Liver (tissue), 3 donors: Measurements from ENCODE around the gene NARF.

ENCODE experiments used
- FOXA1 ChIP-seq: IDR thresholded peaks from 2 replicates; pipeline ENCODE4 v1.6.1; 2016; ENCODE audit warnings: antibody characterized with exemption
- GABPA ChIP-seq, 2 donors: IDR thresholded peaks in 1 of 2; conservative IDR thresholded peaks in 1 of 2; 2 replicates each; pipeline ENCODE4 v1.6.1; 2016; ENCODE audit warnings: antibody characterized with exemption in 2 of 2, mild to moderate bottlenecking in 1 of 2, moderate library complexity in 1 of 2
- SP1 ChIP-seq: IDR thresholded peaks from 2 replicates; pipeline ENCODE4 v1.6.1; 2018; ENCODE audit warnings: antibody characterized with exemption, mild to moderate bottlenecking
- YY1 ChIP-seq: IDR thresholded peaks from 2 replicates; pipeline ENCODE4 v1.6.1; 2016; ENCODE audit warnings: antibody characterized with exemption, mild to moderate bottlenecking
- TF ChIP-seq, protein P1 (sequence below): IDR thresholded peaks from 2 replicates; pipeline ENCODE4 v1.6.1; 2016; ENCODE audit warnings: antibody characterized with exemption
- TF ChIP-seq, protein P2 (sequence below): fragments of 150-350 bp; IDR thresholded peaks from 2 replicates; pipeline ENCODE4 v1.5.1; 2017; ENCODE audit warnings: improper control_type of control experiment, low read depth, low read length; ENCODE audit not compliant: missing input control
- TF ChIP-seq, protein P3 (sequence below): IDR thresholded peaks from 2 replicates; pipeline ENCODE4 v1.6.1; 2016; ENCODE audit warnings: antibody characterized with exemption, mild to moderate bottlenecking
- donor health status: healthy.
- donor health status: healthy.

DNA sequence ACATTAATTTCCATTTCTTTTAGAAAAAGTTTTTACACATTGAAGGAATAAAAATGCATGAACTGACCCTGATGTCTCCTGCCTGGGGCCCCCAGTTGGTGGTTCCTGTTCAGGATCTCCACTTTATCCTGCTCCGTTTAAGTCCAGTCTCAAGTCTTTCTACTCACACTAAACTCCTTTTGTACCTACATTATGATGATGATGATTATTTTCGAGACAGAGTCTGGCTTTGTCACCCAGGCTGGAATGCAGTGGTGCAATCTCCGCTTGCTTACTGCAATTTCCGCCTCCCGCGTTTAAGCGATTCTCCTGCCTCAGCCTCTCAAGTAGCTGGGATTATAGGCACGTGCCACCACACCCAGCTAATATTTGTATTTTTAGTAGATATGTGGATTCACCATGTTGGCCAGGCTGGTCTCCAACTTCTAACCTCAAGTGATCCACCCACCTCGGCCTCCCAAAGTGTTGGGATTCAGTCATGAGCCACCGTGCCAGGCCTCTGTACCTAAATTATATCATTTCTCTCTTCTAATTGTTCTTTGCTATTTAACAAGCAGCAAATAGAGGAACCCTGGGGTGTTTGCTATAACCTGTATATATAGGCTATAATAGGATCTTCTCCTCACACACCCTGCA, 58.8 kb downstream of the NARF start:
- TF ChIP-seq, protein P1, sequence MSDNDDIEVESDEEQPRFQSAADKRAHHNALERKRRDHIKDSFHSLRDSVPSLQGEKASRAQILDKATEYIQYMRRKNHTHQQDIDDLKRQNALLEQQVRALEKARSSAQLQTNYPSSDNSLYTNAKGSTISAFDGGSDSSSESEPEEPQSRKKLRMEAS = no peak
- TF ChIP-seq GABPA (IDR thresholded peaks at IDR 0.05 in 1 of 2, conservative IDR thresholded peaks at IDR 0.05 in 1 of 2) (no peak), YY1 (no peak), SP1 (no peak), FOXA1 (no peak)
- TF ChIP-seq, protein P2, sequence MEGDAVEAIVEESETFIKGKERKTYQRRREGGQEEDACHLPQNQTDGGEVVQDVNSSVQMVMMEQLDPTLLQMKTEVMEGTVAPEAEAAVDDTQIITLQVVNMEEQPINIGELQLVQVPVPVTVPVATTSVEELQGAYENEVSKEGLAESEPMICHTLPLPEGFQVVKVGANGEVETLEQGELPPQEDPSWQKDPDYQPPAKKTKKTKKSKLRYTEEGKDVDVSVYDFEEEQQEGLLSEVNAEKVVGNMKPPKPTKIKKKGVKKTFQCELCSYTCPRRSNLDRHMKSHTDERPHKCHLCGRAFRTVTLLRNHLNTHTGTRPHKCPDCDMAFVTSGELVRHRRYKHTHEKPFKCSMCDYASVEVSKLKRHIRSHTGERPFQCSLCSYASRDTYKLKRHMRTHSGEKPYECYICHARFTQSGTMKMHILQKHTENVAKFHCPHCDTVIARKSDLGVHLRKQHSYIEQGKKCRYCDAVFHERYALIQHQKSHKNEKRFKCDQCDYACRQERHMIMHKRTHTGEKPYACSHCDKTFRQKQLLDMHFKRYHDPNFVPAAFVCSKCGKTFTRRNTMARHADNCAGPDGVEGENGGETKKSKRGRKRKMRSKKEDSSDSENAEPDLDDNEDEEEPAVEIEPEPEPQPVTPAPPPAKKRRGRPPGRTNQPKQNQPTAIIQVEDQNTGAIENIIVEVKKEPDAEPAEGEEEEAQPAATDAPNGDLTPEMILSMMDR = no peak
- TF ChIP-seq, protein P3, sequence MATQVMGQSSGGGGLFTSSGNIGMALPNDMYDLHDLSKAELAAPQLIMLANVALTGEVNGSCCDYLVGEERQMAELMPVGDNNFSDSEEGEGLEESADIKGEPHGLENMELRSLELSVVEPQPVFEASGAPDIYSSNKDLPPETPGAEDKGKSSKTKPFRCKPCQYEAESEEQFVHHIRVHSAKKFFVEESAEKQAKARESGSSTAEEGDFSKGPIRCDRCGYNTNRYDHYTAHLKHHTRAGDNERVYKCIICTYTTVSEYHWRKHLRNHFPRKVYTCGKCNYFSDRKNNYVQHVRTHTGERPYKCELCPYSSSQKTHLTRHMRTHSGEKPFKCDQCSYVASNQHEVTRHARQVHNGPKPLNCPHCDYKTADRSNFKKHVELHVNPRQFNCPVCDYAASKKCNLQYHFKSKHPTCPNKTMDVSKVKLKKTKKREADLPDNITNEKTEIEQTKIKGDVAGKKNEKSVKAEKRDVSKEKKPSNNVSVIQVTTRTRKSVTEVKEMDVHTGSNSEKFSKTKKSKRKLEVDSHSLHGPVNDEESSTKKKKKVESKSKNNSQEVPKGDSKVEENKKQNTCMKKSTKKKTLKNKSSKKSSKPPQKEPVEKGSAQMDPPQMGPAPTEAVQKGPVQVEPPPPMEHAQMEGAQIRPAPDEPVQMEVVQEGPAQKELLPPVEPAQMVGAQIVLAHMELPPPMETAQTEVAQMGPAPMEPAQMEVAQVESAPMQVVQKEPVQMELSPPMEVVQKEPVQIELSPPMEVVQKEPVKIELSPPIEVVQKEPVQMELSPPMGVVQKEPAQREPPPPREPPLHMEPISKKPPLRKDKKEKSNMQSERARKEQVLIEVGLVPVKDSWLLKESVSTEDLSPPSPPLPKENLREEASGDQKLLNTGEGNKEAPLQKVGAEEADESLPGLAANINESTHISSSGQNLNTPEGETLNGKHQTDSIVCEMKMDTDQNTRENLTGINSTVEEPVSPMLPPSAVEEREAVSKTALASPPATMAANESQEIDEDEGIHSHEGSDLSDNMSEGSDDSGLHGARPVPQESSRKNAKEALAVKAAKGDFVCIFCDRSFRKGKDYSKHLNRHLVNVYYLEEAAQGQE = no peak
